BLaER1 (cell line): ENCODE data around the gene ASTN2.

Experiments
- H3K27ac ChIP-seq: shearing (Covaris generic); formaldehyde crosslinking; 2 replicates; pipeline ENCODE4 v1.8.1; 2022
- H3K27me3 ChIP-seq: shearing (Covaris generic); formaldehyde crosslinking; 2 replicates; pipeline ENCODE4 v1.8.1; 2022
- H3K36me3 ChIP-seq: shearing (Covaris generic); formaldehyde crosslinking; 2 replicates; pipeline ENCODE4 v1.8.1; 2022
- H3K4me1 ChIP-seq: shearing (Covaris generic); formaldehyde crosslinking; 2 replicates; pipeline ENCODE4 v1.8.1; 2022
- H3K4me2 ChIP-seq: shearing (Covaris generic); formaldehyde crosslinking; 2 replicates; pipeline ENCODE4 v1.8.1; 2022
- H3K4me3 ChIP-seq: shearing (Covaris generic); formaldehyde crosslinking; 2 replicates; pipeline ENCODE4 v1.8.1; 2022
- H3K9ac ChIP-seq: shearing (Covaris generic); formaldehyde crosslinking; 2 replicates; pipeline ENCODE4 v1.8.1; 2022
- H3K9me3 ChIP-seq: shearing (Covaris generic); formaldehyde crosslinking; 2 replicates; pipeline ENCODE4 v1.8.1; 2022
- H4K20me1 ChIP-seq: shearing (Covaris generic); formaldehyde crosslinking; 2 replicates; pipeline ENCODE4 v1.8.1; 2022
- Cebpa-rat ChIP-seq: shearing (Covaris generic); IDR thresholded peaks from 2 replicates; pipeline ENCODE4 v1.8.1; 2022

Gene ASTN2

DNA sequence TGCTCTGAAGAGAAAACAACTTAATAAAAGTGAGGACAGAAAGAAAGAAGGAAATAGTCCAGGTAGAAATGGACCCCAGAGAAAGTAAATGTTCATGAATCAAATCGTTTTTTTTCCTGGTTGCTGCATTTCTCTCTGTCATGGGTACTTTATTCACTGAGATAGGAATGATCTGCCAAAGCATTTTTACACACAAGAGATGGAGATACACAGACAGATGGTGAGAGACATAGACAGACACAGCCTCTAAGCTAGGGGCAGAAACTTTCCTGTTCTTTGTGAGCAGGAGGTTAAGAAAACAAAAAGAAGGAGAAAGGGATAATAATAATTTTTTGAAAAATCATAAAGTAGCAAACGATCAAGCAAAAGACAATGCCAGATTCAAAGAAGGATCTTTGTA lies 73.7 kb downstream of the ASTN2 start:
- H3K27me3 ChIP-seq, result no peaks in the 10 kb centered on the region
- H3K9me3 ChIP-seq, result no peaks in the 10 kb centered on the region
- no peak overlapping the region for H3K9ac ChIP-seq
- no peak overlapping the region for H3K4me2 ChIP-seq
- H3K36me3 ChIP-seq, result no peaks in the 10 kb centered on the region
- H3K27ac ChIP-seq, result no peak overlapping the region
- no peaks in the 10 kb centered on the region for H3K4me1 ChIP-seq
- no peak overlapping the region for H3K4me3 ChIP-seq
- no peaks in the 10 kb centered on the region for H4K20me1 ChIP-seq
- TF ChIP-seq Cebpa-rat, result no peak

DNA sequence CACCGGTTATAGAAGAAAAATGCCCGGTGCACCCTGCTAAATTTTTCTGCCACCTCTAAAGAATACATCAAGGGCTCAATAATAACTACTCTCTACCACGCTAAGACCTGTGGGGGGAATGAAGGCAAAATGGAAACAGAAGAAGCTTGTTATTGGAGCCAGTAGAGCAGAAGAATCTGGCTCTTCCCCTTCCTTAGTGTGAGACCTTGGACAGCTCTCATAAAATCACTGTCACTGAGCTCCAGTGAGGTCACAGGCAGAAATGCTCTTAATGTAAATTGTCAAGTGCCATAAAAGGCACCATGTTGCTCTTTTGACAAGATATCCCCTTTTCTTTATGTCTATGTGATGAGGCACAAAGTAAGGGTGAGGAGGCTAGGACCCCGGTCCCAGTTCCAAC lies 74.4 kb downstream of the ASTN2 start:
- no peak overlapping the region for H3K4me3 ChIP-seq
- no peak for TF ChIP-seq Cebpa-rat
- no peak overlapping the region for H3K4me2 ChIP-seq
- H3K9ac ChIP-seq, result no peak overlapping the region
- no peaks in the 10 kb centered on the region for H3K4me1 ChIP-seq
- no peaks in the 10 kb centered on the region for H3K36me3 ChIP-seq
- H3K27me3 ChIP-seq, result no peaks in the 10 kb centered on the region
- no peaks in the 10 kb centered on the region for H4K20me1 ChIP-seq
- H3K27ac ChIP-seq, result no peak overlapping the region
- H3K9me3 ChIP-seq, result no peaks in the 10 kb centered on the region

DNA sequence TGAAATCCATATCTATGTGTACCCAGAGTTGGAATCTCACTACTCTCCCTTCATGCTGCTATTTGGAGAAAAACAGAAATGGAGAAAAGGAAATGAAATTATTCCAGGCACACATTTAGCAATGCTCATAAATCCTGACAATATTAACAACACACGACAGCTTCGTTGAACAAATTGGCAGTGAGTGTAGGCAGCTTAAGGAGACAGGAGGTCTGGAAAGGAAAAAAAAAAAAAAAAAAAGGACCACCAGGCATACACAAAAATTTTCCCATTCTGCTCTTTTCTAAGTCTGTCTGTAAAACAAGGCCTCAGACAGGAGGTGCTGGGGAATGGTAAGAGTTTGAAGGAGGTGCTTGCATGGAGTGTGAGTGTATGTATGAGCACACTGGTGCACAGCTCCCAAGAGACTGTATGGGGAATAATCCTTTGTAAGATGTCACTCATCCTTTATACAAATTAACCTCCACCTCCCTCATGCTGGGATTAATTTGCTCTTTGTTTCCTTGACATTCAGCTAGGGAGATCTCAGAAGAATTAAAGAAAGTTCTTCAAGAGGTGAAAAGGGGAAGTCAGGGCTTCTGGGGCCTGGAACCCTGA lies 78.9 kb downstream of the ASTN2 start:
- Histone ChIP-seq H4K20me1 (no peaks in the 10 kb centered on the region), H3K4me2 (no peak overlapping the region), H3K4me1 (no peaks in the 10 kb centered on the region), H3K9ac (no peak overlapping the region), H3K36me3 (no peaks in the 10 kb centered on the region), H3K27ac (no peak overlapping the region), H3K27me3 (no peaks in the 10 kb centered on the region), H3K9me3 (no peaks in the 10 kb centered on the region), H3K4me3 (no peak overlapping the region)
- no peak for TF ChIP-seq Cebpa-rat

DNA sequence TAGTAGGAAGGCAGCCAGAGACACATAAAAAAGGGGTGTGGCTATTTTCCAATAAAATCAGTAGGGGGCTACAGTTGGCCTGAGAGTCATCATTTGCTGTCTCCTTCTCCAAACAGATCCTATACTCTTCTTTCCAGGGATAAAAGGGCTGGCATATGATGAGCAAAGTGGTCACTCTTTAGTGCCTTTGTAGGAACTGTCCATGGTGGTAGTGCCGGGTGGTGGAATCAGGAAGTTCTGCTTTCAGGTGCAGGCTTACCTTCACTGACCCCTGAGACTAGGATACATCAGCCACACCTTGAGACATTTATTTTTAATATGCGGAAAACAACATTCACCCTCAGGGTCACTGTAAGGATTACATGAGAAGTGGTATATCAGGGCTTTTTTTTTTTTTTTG lies 80.8 kb downstream of the ASTN2 start:
- no peak overlapping the region for H3K4me3 ChIP-seq
- no peak overlapping the region for H3K4me2 ChIP-seq
- no peak overlapping the region for H3K27ac ChIP-seq
- no peaks in the 10 kb centered on the region for H3K9me3 ChIP-seq
- H3K4me1 ChIP-seq, result no peaks in the 10 kb centered on the region
- no peaks in the 10 kb centered on the region for H4K20me1 ChIP-seq
- H3K9ac ChIP-seq, result no peak overlapping the region
- H3K27me3 ChIP-seq, result no peaks in the 10 kb centered on the region
- H3K36me3 ChIP-seq, result no peaks in the 10 kb centered on the region
- no peak for TF ChIP-seq Cebpa-rat

DNA sequence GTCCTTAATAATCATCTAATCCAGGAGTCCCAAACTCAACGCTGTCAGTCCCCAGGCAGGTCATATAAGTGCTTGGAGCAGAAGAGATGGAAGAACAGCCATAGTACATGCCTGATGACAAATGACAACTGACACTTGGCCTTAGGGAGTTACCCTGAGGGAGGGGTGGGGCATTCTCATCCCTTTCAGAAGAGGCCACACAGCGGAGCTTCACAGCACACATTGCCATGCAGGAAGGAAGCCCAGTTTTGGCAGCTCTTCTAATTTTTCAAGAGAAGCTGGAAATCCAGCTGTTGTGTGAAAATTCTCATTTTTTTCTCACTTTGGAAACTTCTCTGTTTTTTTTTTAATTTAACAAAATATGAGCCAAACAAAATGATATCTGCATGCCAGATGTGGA lies 89.0 kb downstream of the ASTN2 start:
- Histone ChIP-seq H3K9ac (no peak overlapping the region), H3K4me1 (peaks cover 10% of the 10 kb centered on the region), H3K27ac (no peak overlapping the region), H3K36me3 (no peaks in the 10 kb centered on the region), H3K9me3 (no peaks in the 10 kb centered on the region), H3K4me2 (0 out of 2 replicates have a peak overlapping the region, but pooled peaks have one; percentile 10), H3K27me3 (no peaks in the 10 kb centered on the region), H3K4me3 (no peak overlapping the region), H4K20me1 (no peaks in the 10 kb centered on the region)
- no peak for TF ChIP-seq Cebpa-rat

DNA sequence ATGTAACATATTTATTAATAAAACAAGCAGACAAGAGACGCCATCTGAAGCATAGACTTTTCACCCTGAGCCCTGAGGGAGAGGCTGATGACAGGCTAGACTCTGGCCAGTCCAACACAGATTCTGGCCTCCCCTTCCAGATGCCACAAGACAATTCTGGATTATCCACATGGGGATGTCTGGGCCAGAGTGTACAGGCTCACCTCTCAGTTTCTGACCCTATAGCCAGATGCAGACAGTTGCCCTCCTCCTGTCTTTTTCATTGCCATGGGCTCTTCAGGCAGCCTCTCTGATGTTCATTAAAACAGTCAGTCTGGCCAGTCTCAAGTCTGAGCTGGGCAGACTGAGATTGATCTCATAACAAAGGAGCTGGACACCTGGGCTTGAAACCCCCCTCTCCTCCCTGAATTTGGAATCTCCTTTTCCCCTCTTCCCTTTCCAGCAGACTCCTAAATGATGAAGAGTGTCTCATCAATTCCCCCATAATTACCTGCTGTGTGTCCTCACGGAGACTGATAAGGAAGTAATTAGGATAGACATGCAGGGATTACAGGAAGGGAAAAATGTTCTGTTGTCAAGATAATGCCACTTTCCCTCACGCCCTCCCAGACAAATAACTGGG lies 89.6 kb downstream of the ASTN2 start:
- 0 out of 2 replicates have a peak overlapping the region, but pooled peaks have one; percentile 10 for H3K4me2 ChIP-seq
- H3K9ac ChIP-seq, result no peak overlapping the region
- H3K4me1 ChIP-seq, result peaks cover 10% of the 10 kb centered on the region
- H3K27me3 ChIP-seq, result no peaks in the 10 kb centered on the region
- H4K20me1 ChIP-seq, result no peaks in the 10 kb centered on the region
- H3K9me3 ChIP-seq, result no peaks in the 10 kb centered on the region
- H3K4me3 ChIP-seq, result no peak overlapping the region
- no peak for TF ChIP-seq Cebpa-rat
- H3K27ac ChIP-seq, result no peak overlapping the region
- H3K36me3 ChIP-seq, result no peaks in the 10 kb centered on the region

DNA sequence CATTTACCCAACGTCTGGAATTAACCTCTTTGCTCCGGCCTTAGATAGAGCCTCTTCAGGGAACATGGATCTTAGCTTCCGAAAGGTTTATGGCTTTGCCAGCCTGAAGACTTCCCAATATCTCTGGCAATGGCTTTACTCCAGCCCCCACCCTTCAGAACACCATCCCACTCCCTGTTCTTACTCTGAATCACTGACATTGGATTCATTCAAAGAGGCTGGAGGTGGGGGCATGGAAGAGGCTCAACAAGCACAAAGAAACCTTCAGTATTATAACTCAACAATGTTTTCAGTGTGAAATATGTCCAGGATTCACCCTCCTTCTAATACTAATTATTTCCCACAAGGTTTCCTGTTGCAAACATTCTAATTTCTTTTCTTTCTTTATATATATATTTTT lies 91.5 kb downstream of the ASTN2 start:
- Histone ChIP-seq H3K36me3 (no peaks in the 10 kb centered on the region), H3K27me3 (no peaks in the 10 kb centered on the region), H3K27ac (no peak overlapping the region), H4K20me1 (no peaks in the 10 kb centered on the region), H3K4me3 (no peak overlapping the region), H3K9me3 (no peaks in the 10 kb centered on the region), H3K4me2 (no peak overlapping the region), H3K4me1 (peaks cover 10% of the 10 kb centered on the region), H3K9ac (no peak overlapping the region)
- TF ChIP-seq Cebpa-rat, result no peak

DNA sequence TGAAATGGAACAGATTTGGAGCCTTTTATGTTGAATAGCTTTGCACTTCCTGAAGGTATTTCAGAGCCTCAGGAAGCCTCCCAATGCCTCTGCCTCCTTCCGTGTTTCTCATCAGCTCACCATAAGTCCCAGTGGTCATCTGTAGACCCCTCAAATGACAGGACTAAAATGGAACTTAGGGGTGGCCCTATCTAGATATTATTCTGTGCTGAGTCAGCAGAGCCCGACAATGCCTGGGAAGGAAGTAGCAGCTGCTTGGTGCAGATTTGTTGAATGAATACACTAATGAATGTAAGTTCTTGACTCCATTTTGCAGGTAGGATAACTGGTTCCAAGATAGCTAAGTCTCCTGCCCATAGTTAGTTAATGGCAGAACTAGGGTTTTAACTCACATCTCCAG lies 97.7 kb downstream of the ASTN2 start:
- no peaks in the 10 kb centered on the region for H3K9me3 ChIP-seq

DNA sequence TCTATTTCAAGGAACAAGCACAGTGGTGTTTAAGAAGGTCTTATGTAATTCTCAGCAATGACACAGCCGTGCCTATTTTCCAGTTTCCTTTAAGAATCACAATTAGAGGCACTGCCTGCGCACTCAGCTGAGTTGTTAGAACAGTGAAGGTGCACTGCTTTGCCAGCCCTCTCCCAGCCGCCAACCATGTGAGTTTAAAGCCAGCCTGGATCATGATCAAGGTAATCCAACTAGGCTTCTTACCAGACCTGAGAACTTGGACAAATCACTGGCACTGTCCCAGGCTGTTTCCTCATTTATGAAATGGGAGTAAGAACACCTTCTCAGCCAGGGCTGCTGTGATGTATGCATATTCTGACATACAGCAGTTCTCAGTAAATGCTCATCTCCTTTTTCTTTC lies 99.6 kb downstream of the ASTN2 start:
- H3K9ac ChIP-seq, result no peak overlapping the region
- no peak overlapping the region for H3K4me3 ChIP-seq
- H3K27me3 ChIP-seq, result no peaks in the 10 kb centered on the region
- no peak overlapping the region for H3K4me2 ChIP-seq
- no peaks in the 10 kb centered on the region for H3K9me3 ChIP-seq
- H3K4me1 ChIP-seq, result peaks cover 14% of the 10 kb centered on the region; the same call in 1 of the 2 replicates
- no peaks in the 10 kb centered on the region for H4K20me1 ChIP-seq
- H3K27ac ChIP-seq, result no peak overlapping the region
- no peak for TF ChIP-seq Cebpa-rat
- no peaks in the 10 kb centered on the region for H3K36me3 ChIP-seq

More for the DNA sequence above, 97.7 kb downstream of the ASTN2 start:
- TF ChIP-seq Cebpa-rat, result no peak
- no peaks in the 10 kb centered on the region for H4K20me1 ChIP-seq
- H3K9ac ChIP-seq, result no peak overlapping the region
- H3K27ac ChIP-seq, result no peak overlapping the region
- peaks cover 14% of the 10 kb centered on the region; the same call in 1 of the 2 replicates for H3K4me1 ChIP-seq
- H3K27me3 ChIP-seq, result no peaks in the 10 kb centered on the region
- no peak overlapping the region for H3K4me3 ChIP-seq
- peak overlapping the region; percentile 12; the same call in 1 of the 2 replicates for H3K4me2 ChIP-seq
- no peaks in the 10 kb centered on the region for H3K36me3 ChIP-seq

DNA sequence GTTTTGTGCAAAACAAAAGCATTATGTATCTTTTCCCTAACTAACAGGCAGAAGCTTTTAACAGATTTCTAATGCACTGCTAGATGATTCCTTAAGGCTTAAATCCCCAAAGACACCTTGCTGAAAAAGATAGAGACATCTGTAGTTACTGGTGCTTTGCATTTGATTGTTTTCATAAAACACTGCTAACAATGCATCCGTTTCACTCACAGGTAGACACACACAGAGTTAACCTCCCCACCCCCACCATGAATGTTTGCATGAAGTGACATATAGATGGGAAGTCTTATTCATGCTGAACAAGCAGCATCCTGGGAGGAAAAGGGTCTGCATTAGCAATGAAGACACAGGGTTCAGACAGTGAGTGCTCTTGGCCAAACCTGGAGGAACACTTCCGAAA lies 100.9 kb downstream of the ASTN2 start:
- TF ChIP-seq Cebpa-rat, result no peak
- Histone ChIP-seq H3K9me3 (no peaks in the 10 kb centered on the region), H3K9ac (no peak overlapping the region), H3K4me2 (no peak overlapping the region), H4K20me1 (no peaks in the 10 kb centered on the region), H3K36me3 (no peaks in the 10 kb centered on the region), H3K27ac (no peak overlapping the region), H3K4me3 (no peak overlapping the region), H3K27me3 (no peaks in the 10 kb centered on the region), H3K4me1 (peaks cover 14% of the 10 kb centered on the region; the same call in 1 of the 2 replicates)
